ENCODE measurements around the gene GARRE1. TPM values are rescaled to one million over a fixed set of nuclear protein-coding genes. Genes with fewer than 3 reads are reported as not detected.

GARRE1 gene
- total and polyA plus RNA-seq, 2 experiments from 2014 or later, result 16.0 to 20.0 TPM

DNA sequence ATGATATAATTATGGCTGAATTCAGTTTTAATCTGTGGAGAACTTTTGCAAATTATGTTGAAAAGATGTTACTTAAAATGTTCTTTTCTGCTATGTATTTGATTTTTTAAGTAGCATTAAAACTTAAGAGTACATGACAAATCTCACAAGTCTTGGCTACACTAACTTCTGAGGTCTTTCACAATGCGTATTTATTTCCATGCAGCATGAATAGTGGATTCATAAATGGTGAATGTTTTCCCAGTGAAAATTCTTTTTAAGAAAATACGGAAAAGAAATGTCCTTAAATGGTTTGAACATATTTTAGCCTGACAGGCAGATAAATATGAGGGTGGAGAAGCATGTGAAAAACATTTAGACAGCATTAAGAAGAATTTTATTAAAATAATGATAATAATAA is 30.2 kb downstream of the GARRE1 start:
- Histone ChIP-seq H3F3A (replicated peaks; ENCODE audit: low read depth) (peaks cover 8% of the 10 kb centered on the region; the same call in 1 of the 2 replicates), H3K36me3 (ENCODE audit: insufficient read depth) (no peaks in the 10 kb centered on the region), H3K79me2 (replicated peaks; ENCODE audit: insufficient read depth) (no peaks in the 10 kb centered on the region; the same call in 1 of the 2 replicates), H4K20me1 (replicated peaks; ENCODE audit: insufficient read depth) (peaks cover 9% of the 10 kb centered on the region; the same call in 1 of the 2 replicates), H3K4me3 (no peak overlapping the region), H3K9me2 (ENCODE audit: insufficient read depth) (no peaks in the 10 kb centered on the region), H3K27me3 (ENCODE audit: insufficient read depth) (no peaks in the 10 kb centered on the region), H3K27ac (ENCODE audit: low read depth) (no peak overlapping the region), H3K4me2 (no peak overlapping the region), H3K4me1 (ENCODE audit: insufficient read depth) (no peaks in the 10 kb centered on the region), H2AFZ (no peak overlapping the region)
- Mint-ChIP-seq H3K27me3 (ENCODE audit: insufficient read depth, low read depth, poor library complexity) (peaks cover 2% of the 10 kb centered on the region), H3K36me3 (ENCODE audit: low read depth) (peaks cover 4% of the 10 kb centered on the region; the same call in 1 of the 3 replicates), H3K4me3 (no peak overlapping the region), H3K27ac (no peak overlapping the region), H3K9me3 (no peaks in the 10 kb centered on the region), H3K4me1 (peaks cover 2% of the 10 kb centered on the region; the same call in 1 of the 3 replicates)
- TF ChIP-seq EZH2 (IDR thresholded peaks at IDR 0.05; ENCODE audit: low read depth, unreplicated experiment), result no peak
- TF ChIP-seq, protein P1, sequence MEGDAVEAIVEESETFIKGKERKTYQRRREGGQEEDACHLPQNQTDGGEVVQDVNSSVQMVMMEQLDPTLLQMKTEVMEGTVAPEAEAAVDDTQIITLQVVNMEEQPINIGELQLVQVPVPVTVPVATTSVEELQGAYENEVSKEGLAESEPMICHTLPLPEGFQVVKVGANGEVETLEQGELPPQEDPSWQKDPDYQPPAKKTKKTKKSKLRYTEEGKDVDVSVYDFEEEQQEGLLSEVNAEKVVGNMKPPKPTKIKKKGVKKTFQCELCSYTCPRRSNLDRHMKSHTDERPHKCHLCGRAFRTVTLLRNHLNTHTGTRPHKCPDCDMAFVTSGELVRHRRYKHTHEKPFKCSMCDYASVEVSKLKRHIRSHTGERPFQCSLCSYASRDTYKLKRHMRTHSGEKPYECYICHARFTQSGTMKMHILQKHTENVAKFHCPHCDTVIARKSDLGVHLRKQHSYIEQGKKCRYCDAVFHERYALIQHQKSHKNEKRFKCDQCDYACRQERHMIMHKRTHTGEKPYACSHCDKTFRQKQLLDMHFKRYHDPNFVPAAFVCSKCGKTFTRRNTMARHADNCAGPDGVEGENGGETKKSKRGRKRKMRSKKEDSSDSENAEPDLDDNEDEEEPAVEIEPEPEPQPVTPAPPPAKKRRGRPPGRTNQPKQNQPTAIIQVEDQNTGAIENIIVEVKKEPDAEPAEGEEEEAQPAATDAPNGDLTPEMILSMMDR (conservative IDR thresholded peaks at IDR 0.05; ENCODE audit: low read depth in 2 of 2), result no peak
- TF ChIP-seq JUNB (IDR thresholded peaks at IDR 0.05; ENCODE audit: unreplicated experiment), result no peak
- TF ChIP-seq, protein P2, sequence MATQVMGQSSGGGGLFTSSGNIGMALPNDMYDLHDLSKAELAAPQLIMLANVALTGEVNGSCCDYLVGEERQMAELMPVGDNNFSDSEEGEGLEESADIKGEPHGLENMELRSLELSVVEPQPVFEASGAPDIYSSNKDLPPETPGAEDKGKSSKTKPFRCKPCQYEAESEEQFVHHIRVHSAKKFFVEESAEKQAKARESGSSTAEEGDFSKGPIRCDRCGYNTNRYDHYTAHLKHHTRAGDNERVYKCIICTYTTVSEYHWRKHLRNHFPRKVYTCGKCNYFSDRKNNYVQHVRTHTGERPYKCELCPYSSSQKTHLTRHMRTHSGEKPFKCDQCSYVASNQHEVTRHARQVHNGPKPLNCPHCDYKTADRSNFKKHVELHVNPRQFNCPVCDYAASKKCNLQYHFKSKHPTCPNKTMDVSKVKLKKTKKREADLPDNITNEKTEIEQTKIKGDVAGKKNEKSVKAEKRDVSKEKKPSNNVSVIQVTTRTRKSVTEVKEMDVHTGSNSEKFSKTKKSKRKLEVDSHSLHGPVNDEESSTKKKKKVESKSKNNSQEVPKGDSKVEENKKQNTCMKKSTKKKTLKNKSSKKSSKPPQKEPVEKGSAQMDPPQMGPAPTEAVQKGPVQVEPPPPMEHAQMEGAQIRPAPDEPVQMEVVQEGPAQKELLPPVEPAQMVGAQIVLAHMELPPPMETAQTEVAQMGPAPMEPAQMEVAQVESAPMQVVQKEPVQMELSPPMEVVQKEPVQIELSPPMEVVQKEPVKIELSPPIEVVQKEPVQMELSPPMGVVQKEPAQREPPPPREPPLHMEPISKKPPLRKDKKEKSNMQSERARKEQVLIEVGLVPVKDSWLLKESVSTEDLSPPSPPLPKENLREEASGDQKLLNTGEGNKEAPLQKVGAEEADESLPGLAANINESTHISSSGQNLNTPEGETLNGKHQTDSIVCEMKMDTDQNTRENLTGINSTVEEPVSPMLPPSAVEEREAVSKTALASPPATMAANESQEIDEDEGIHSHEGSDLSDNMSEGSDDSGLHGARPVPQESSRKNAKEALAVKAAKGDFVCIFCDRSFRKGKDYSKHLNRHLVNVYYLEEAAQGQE (IDR thresholded peaks at IDR 0.05; ENCODE audit: unreplicated experiment), result no peak
- no peak for TF ChIP-seq STAT1 (IDR thresholded peaks at IDR 0.05; ENCODE audit: unreplicated experiment)
- TF ChIP-seq ZNF331 (CRISPR knock-in tag; IDR thresholded peaks at IDR 0.05; ENCODE audit: low read depth), result no peak
- TF ChIP-seq POLR2AphosphoS5 (IDR thresholded peaks at IDR 0.05; ENCODE audit: low read depth), result no peak
- TF ChIP-seq, protein P3, sequence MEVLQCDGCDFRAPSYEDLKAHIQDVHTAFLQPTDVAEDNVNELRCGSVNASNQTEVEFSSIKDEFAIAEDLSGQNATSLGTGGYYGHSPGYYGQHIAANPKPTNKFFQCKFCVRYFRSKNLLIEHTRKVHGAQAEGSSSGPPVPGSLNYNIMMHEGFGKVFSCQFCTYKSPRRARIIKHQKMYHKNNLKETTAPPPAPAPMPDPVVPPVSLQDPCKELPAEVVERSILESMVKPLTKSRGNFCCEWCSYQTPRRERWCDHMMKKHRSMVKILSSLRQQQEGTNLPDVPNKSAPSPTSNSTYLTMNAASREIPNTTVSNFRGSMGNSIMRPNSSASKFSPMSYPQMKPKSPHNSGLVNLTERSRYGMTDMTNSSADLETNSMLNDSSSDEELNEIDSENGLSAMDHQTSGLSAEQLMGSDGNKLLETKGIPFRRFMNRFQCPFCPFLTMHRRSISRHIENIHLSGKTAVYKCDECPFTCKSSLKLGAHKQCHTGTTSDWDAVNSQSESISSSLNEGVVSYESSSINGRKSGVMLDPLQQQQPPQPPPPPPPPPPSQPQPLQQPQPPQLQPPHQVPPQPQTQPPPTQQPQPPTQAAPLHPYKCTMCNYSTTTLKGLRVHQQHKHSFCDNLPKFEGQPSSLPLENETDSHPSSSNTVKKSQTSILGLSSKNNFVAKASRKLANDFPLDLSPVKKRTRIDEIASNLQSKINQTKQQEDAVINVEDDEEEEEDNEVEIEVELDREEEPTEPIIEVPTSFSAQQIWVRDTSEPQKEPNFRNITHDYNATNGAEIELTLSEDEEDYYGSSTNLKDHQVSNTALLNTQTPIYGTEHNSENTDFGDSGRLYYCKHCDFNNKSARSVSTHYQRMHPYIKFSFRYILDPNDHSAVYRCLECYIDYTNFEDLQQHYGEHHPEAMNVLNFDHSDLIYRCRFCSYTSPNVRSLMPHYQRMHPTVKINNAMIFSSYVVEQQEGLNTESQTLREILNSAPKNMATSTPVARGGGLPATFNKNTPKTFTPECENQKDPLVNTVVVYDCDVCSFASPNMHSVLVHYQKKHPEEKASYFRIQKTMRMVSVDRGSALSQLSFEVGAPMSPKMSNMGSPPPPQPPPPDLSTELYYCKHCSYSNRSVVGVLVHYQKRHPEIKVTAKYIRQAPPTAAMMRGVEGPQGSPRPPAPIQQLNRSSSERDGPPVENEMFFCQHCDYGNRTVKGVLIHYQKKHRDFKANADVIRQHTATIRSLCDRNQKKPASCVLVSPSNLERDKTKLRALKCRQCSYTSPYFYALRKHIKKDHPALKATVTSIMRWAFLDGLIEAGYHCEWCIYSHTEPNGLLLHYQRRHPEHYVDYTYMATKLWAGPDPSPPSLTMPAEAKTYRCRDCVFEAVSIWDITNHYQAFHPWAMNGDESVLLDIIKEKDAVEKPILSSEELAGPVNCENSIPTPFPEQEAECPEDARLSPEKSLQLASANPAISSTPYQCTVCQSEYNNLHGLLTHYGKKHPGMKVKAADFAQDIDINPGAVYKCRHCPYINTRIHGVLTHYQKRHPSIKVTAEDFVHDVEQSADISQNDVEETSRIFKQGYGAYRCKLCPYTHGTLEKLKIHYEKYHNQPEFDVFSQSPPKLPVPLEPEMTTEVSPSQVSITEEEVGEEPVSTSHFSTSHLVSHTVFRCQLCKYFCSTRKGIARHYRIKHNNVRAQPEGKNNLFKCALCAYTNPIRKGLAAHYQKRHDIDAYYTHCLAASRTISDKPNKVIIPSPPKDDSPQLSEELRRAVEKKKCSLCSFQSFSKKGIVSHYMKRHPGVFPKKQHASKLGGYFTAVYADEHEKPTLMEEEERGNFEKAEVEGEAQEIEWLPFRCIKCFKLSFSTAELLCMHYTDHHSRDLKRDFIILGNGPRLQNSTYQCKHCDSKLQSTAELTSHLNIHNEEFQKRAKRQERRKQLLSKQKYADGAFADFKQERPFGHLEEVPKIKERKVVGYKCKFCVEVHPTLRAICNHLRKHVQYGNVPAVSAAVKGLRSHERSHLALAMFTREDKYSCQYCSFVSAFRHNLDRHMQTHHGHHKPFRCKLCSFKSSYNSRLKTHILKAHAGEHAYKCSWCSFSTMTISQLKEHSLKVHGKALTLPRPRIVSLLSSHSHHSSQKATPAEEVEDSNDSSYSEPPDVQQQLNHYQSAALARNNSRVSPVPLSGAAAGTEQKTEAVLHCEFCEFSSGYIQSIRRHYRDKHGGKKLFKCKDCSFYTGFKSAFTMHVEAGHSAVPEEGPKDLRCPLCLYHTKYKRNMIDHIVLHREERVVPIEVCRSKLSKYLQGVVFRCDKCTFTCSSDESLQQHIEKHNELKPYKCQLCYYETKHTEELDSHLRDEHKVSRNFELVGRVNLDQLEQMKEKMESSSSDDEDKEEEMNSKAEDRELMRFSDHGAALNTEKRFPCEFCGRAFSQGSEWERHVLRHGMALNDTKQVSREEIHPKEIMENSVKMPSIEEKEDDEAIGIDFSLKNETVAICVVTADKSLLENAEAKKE (CRISPR knock-in tag; IDR thresholded peaks at IDR 0.05), result no peak
- TF ChIP-seq ZNF114 (CRISPR knock-in tag; IDR thresholded peaks at IDR 0.05), result no peak
- no peak for TF ChIP-seq EZH2phosphoT487 (IDR thresholded peaks at IDR 0.05; ENCODE audit: unreplicated experiment)
- TF ChIP-seq, protein P4, sequence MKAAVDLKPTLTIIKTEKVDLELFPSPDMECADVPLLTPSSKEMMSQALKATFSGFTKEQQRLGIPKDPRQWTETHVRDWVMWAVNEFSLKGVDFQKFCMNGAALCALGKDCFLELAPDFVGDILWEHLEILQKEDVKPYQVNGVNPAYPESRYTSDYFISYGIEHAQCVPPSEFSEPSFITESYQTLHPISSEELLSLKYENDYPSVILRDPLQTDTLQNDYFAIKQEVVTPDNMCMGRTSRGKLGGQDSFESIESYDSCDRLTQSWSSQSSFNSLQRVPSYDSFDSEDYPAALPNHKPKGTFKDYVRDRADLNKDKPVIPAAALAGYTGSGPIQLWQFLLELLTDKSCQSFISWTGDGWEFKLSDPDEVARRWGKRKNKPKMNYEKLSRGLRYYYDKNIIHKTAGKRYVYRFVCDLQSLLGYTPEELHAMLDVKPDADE (IDR thresholded peaks at IDR 0.05), result no peak
- no peak for TF ChIP-seq CREB1 (CRISPR knock-in tag; IDR thresholded peaks at IDR 0.05; ENCODE audit: low read depth)
- no peak for TF ChIP-seq NANOG (IDR thresholded peaks at IDR 0.05; ENCODE audit: borderline replicate concordance)
- no peak for DNase-seq (ENCODE audit: low spot score)
- ATAC-seq, result no peak

Measured in GM23338 (cell line).